Effector memory CD8-positive, alpha-beta T cell (primary cell): Measurements from ENCODE around the gene IQCE.
"Not testable (repeated sequence)": the region's sequence is repeated elsewhere in the genome, so short reads cannot be mapped to it uniquely, and the experiment has no call there.

Experiments used
- ATAC-seq: fragments of 150-1000 bp; cut with Tn5 transposase; replicated peaks from 2 replicates; pipeline ENCODE4 v1.10.0; 2021; ENCODE audit warnings: mild to moderate bottlenecking, moderate library complexity
- DNase-seq, 3 experiments: peaks; one replicate each; pipeline ENCODE4 v3.0.0; 2021
- H3K27ac Mint-ChIP-seq, 2 donors: one replicate each; pipeline ENCODE4 v1.8.0; 2022; ENCODE audit warnings: mild to moderate bottlenecking in 2 of 2, mixed read lengths in 2 of 2, moderate library complexity in 2 of 2
- H3K27me3 Mint-ChIP-seq, 2 donors: one replicate each; pipeline ENCODE4 v1.8.0; 2022; ENCODE audit warnings: mixed read lengths in 2 of 2
- H3K36me3 Mint-ChIP-seq: one replicate; pipeline ENCODE4 v1.8.0; 2022; ENCODE audit warnings: mild to moderate bottlenecking, moderate library complexity, mixed read lengths; ENCODE audit not compliant: insufficient read depth
- H3K4me1 Mint-ChIP-seq, 2 donors: one replicate each; pipeline ENCODE4 v1.8.0; 2022; ENCODE audit warnings: low read depth in 2 of 2, mixed read lengths in 2 of 2
- H3K4me3 Mint-ChIP-seq, 2 donors: one replicate each; pipeline ENCODE4 v1.8.0; 2022; ENCODE audit warnings: mild to moderate bottlenecking in 2 of 2, mixed read lengths in 2 of 2, moderate library complexity in 2 of 2
- H3K9me3 Mint-ChIP-seq, 2 donors: one replicate each; pipeline ENCODE4 v1.8.0; 2022; ENCODE audit warnings: mixed read lengths in 2 of 2

IQCE gene

DNA sequence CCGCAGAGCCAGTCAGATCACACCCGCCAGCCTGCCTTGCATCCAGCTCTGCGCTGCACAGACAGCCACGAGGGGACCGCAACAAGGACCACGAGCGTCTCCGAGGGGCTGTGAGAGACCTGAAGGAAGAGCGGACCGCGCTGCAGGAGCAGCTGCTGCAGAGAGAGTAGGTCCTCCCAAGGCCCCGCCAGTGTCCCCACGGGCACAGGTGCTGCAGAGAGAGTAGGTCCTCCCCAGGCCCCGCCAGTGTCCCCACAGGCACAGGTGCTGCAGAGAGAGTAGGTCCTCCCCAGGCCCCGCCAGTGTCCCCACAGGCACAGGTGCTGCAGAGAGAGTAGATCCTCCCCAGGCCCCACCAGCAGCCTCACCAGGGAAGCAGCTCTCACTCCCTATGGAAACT is 31.2 kb downstream of the IQCE start:
- H3K4me1 Mint-ChIP-seq, H3K4me3 Mint-ChIP-seq, ATAC-seq, H3K27me3 Mint-ChIP-seq, H3K36me3 Mint-ChIP-seq, H3K9me3 Mint-ChIP-seq, H3K27ac Mint-ChIP-seq, DNase-seq: not testable (repeated sequence)

DNA sequence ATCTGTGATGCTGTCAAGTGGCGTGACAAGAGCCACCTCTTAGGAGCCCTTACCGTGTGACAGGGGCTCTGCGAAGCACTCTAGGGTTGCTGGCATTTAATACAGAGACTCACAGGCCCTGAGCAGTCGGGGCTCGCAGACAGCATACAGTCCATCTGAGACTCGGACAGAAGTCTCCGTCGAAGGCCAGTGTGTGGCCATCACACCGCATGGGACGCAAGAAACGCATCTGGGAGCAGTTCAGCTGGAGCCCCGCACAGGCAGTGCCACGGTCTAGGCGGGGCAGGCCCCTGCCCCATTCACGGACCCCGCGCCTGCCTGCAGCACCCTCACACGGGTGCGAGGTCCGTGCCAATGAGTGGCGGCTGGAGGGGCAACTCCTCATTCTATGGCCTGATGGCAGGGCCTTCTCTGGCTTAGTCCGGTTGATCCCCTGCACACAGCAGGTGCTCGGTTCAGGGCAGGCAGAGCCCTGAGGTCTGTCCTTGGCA is 33.6 kb downstream of the IQCE start:
- H3K27ac Mint-ChIP-seq, result no peak overlapping the region

DNA sequence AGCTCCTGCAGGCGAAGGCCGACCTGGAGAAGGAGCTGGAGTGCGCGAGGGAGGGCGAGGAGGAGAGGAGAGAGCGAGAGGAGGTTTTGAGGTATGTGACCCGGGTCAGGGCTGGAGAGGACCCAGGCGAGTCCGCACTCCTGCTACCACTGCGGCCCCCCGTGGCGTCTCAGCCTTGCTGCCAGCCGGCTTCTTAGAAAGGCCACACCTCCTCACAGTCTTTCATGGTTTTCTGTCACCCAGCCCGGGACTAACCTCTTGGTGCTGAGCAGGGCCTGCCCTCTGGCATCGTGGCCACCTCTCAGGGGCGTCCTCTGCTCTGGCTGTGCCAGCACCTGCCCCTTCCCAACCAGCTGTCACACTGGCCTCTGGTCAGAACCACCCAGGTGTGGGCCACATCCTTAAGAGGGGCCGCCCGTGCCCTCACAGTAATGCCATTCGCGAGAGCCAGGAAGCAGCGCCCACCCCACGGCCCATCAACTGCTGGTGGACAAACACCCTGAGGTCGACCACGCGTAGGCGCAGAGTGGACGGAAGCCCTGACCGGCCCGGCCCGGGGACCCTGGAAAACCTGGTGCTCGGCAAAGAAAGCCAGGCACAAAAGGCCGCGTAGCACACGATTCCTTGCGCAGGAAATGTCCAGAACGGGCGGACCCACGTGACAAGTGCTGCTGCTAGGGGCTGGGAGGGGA is 34.4 kb downstream of the IQCE start:
- no peak for ATAC-seq
- Mint-ChIP-seq H3K36me3 (peaks cover 4% of the 10 kb centered on the region), H3K4me3 (no peak overlapping the region), H3K27me3 (no peaks in the 10 kb centered on the region), H3K9me3 (no peaks in the 10 kb centered on the region), H3K4me1 (no peaks in the 10 kb centered on the region), H3K27ac (no peak overlapping the region)
- no peak for DNase-seq

More for the DNA sequence above, 33.6 kb downstream of the IQCE start:
- DNase-seq (no peak), ATAC-seq (no peak)
- H3K36me3 Mint-ChIP-seq, result peaks cover 4% of the 10 kb centered on the region
- no peaks in the 10 kb centered on the region for H3K9me3 Mint-ChIP-seq
- H3K4me1 Mint-ChIP-seq, result no peaks in the 10 kb centered on the region
- no peak overlapping the region for H3K4me3 Mint-ChIP-seq
- H3K27me3 Mint-ChIP-seq, result no peaks in the 10 kb centered on the region

DNA sequence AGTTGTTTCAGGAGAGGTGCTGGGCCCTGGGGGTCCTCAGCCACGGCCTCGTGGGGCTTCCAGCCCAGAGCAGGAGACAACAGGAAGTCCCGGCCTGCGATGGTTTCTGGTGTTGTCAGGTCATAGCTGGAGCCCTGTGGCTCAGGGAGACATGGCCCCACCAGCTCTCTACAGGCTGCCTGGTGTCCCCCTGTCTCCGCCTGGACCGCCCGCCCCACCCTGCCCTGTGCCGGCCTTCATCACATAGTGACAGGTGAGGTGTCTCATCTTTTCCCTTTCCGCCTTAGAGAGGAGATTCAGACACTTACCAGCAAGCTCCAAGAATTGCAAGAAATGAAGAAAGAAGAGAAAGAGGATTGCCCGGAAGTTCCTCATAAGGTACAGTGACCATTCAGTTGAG is 35.8 kb downstream of the IQCE start:
- no peaks in the 10 kb centered on the region for H3K27me3 Mint-ChIP-seq
- H3K9me3 Mint-ChIP-seq, result no peaks in the 10 kb centered on the region
- ATAC-seq (no peak), DNase-seq (no peak)
- H3K4me3 Mint-ChIP-seq, result no peak overlapping the region
- H3K4me1 Mint-ChIP-seq, result no peaks in the 10 kb centered on the region
- H3K27ac Mint-ChIP-seq, result peak overlapping the region in 1 of 2 donors; percentile 28
- peaks cover 9% of the 10 kb centered on the region for H3K36me3 Mint-ChIP-seq

DNA sequence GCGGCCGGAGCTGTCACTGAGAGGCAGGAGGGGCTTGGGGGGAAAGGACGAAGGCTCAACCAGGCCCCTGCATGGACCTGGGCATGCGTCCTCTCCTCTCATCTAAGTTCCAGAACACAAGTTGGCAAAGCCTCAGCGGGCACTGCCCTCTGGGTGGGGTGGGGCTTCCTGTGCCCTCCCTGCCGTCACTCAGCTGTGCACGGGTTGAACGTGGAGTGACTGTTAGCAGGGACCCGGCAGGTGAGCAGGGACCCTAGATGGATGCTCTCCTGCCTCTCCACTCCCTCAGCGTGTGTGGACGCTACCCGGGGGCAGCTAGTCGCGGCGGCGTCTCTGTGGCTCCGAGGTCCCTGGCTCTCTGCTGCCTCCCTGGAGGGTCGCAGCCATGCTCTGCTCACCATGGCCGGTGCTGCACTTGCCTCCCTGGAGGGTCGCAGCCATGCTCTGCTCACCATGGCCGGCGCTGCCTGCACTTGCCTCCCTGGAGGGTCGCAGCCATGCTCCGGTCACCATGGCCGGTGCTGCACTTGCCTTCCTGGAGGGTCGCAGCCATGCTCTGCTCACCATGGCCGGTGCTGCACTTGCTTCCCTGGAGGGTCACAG is 36.6 kb downstream of the IQCE start:
- H3K36me3 Mint-ChIP-seq, result peaks cover 14% of the 10 kb centered on the region
- H3K27me3 Mint-ChIP-seq, result no peaks in the 10 kb centered on the region
- no peaks in the 10 kb centered on the region for H3K9me3 Mint-ChIP-seq
- peak overlapping the region in 1 of 2 donors; percentile 28 for H3K27ac Mint-ChIP-seq
- no peaks in the 10 kb centered on the region for H3K4me1 Mint-ChIP-seq
- H3K4me3 Mint-ChIP-seq, result no peak overlapping the region
- DNase-seq (no peak), ATAC-seq (no peak)

DNA sequence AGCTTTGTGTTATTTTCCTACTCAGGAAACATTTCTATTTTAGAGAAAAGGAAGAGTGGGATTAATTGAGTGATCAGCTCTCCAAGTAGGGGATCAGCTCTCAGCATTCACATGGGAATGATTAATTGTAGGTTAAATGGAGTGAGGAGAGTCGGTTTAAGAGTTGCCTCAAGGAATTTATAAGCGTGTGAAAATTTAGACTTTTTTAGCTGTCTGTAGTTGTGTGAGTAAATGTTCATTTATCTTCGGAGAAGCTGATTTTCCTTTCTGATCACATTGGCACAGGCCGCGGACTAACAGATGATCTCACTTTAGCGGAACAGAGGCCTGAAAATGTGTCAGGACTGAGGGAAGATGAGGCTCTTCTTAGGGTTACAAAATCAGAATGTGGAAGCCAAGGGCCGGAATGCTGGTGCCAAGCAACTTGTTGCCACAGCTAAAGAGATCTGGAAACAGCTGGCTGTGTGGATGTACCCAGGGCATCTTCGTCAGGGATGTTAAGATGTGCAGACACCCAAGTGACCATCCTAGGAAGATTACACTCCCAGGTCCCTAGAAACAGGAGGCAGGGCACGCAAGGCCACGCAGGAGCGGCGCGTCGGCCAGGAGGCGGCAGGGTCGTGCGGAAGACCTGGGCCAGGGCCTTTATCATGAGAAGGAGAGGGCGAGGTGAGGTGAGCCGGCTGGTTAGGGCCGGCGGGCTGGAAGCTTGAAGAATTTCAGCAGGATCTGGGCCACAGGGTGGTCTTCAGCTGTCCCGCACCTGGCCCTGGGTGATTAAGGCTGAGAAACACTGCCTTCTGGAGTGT is 37.9 kb downstream of the IQCE start:
- Mint-ChIP-seq H3K27ac (no peak overlapping the region), H3K36me3 (peaks cover 14% of the 10 kb centered on the region), H3K4me3 (no peak overlapping the region), H3K4me1 (no peaks in the 10 kb centered on the region), H3K9me3 (no peaks in the 10 kb centered on the region), H3K27me3 (no peaks in the 10 kb centered on the region)
- DNase-seq (no peak), ATAC-seq (no peak)

DNA sequence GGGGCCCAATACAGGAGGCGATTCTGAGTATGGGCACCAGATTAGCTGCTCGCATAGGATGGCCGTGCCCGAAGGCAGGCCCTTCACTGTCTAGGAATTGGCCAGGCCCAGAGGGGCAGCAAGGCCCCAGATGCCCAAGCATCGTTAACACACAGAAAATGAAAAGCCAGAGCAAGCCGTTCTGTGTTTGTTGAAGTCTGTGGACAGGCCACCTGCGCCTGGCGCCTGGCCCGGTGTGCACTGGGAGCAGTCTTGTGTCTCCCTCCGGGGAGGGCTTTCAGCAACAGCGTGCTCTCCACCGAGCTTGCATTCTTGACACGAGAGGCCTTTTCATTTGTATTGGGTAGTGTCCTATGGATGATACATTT is 38.5 kb downstream of the IQCE start:
- no peak for ATAC-seq
- peaks cover 16% of the 10 kb centered on the region for H3K36me3 Mint-ChIP-seq
- H3K4me3 Mint-ChIP-seq, result no peak overlapping the region
- no peak for DNase-seq
- H3K4me1 Mint-ChIP-seq, result no peaks in the 10 kb centered on the region
- H3K27me3 Mint-ChIP-seq, result no peaks in the 10 kb centered on the region
- H3K9me3 Mint-ChIP-seq, result no peaks in the 10 kb centered on the region
- no peak overlapping the region for H3K27ac Mint-ChIP-seq

DNA sequence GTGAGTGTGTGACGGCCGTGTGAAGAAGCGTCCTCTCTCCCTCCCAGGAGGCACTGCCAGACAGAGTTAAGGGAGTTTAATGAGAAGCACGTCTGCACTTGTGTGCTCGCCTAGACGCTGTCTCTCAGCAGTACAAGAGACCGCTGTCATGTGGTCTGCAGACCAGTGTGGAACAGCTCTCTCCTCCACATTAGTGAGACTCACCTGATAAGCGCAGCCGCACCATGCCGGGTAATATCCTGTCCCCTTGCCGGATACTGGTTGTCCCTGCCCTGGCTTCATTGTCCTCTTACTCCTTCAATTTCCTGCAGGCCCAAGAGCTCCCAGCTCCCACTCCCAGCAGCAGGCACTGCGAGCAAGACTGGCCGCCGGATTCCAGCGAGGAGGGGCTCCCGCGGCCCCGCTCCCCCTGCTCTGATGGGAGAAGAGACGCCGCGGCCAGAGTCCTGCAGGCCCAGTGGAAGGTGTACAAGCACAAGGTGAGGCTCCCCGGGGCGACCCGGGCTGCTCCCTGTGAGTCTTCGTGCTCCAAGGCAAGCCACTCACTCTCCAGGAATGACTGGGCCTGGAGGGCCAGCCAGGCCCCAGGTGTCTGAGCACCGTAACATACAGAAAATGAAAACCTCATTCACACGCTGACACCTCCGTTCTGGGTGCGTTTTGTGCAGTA is 39.5 kb downstream of the IQCE start:
- Mint-ChIP-seq H3K36me3 (peaks cover 15% of the 10 kb centered on the region), H3K4me1 (no peaks in the 10 kb centered on the region), H3K9me3 (no peaks in the 10 kb centered on the region), H3K27me3 (no peaks in the 10 kb centered on the region), H3K27ac (peak overlapping the region in 1 of 2 donors; percentile 72), H3K4me3 (no peak overlapping the region)
- ATAC-seq (no peak), DNase-seq (no peak)

DNA sequence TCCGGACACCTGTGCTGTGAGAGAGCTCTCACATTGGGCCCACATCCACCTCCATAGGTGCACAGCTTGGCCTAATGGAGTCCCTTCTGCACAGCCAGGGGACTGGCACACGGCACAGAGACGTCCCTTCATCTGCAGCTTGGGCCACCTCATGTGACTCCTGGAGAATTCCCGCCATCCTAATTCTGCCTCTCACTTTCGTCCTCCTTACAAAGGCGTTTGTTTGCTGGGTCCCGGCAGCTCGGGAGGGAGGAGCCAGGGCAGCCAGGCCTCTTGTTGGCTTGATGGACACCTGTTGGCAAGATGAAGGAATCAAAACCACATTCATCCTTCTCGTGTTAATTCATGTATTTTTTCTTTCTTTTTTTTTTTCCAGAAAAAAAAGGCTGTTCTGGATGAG is 42.3 kb downstream of the IQCE start:
- ATAC-seq (no peak), DNase-seq (no peak)
- Mint-ChIP-seq H3K27ac (no peak overlapping the region), H3K4me1 (no peaks in the 10 kb centered on the region), H3K4me3 (no peak overlapping the region), H3K9me3 (no peaks in the 10 kb centered on the region), H3K36me3 (peaks cover 15% of the 10 kb centered on the region), H3K27me3 (no peaks in the 10 kb centered on the region)

DNA sequence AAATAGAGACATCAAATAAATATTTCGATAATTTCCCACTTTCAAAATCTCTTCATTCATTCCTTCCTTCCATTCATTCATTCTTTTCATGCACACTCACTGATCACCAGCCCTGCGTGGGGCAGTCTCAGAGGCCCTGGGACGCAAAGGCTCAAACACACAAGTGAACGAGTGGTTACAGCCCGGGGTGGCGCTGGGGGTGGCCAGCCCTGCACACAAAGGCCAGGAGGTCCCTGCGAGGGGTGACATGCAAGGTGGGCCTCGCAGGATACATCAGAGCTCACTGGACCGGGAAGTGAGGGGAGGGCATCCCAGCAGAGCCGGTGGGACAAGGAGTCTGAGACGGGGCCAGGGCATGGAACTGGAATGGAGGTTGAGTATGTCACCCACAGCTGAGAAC is 43.1 kb downstream of the IQCE start:
- Mint-ChIP-seq H3K4me3 (no peak overlapping the region), H3K27ac (peak overlapping the region in 1 of 2 donors; percentile 14), H3K4me1 (no peaks in the 10 kb centered on the region), H3K9me3 (no peaks in the 10 kb centered on the region), H3K27me3 (no peaks in the 10 kb centered on the region), H3K36me3 (peaks cover 15% of the 10 kb centered on the region)
- no peak for DNase-seq
- no peak for ATAC-seq

DNA sequence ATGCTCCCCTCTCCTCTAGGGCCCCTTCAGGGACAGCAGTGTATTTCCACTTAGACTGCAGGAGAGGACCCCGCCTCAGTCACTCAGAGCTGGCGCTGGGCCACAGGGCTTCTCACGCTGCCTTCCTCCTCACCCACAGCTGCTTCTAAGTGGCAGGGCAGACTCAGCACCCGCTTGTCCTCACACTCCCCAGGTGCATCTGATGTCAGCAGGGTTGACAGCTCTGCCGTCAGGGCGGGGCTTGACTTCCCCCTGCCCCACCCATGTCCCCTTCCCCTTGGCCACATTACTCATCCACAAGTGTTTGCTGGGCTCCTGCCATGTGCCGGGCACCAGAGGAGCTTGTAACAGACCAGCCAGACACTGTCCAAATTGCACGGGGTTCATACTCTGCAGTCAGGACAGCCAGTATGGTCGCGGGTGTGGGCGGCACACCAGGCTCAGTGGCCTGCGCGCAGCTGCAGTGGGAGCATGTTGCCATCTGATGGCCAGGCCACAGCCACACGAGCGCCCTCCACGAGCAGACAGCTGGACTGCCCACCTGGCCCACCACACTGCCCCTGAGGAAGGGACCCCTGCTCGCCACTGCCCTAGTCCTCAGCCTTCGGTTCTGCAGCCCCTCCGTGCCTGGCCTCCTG is 43.7 kb downstream of the IQCE start:
- Mint-ChIP-seq H3K27me3 (no peaks in the 10 kb centered on the region), H3K27ac (no peak overlapping the region), H3K36me3 (peaks cover 15% of the 10 kb centered on the region), H3K4me3 (no peak overlapping the region), H3K9me3 (no peaks in the 10 kb centered on the region), H3K4me1 (no peaks in the 10 kb centered on the region)
- ATAC-seq, result no peak
- no peak for DNase-seq

DNA sequence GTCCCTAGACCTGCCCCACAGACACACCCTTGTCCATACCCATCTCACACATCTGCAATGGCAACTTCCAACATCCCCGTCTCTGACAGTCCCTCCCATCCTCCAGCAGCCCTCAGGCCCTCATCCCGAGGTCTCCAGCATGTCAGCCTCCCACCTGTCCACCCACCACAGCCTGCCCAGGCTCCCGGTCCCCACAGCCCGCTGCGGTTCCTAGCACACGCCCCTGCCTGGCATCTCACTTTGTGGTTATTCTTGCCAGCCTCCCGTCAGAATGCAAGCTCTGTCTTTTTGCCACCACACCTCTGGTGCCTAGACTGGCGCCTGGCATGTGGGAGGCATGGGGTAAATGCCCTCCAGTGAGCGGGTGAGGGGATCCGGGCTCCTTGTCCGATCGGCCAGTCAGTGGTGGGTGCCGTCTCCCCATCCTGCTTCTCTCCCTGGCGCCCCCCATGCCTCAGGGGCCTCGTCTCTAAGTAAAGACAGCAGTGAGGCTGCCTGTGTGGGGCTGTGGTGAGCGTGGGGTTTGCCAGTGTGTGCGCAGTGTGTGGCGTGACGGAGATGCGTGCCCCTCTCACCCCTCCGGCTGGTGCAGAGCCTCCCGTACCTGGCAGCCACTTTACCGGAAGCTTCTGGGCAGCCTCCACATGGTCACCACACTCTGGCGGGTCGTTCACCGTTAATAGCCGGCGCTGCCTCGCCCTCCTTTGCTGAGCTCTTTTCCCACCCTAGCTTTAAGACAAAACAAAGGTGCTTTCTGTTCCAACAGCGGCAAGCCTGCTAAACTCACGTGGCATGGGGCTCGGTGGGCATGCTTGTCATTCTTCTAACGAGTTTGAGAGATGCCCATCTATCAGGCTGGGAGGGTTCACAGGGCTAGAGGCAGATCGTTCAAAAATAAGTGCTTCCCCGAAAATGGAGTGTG is 44.5 kb downstream of the IQCE start:
- ATAC-seq (no peak), DNase-seq (no peak)
- H3K4me1 Mint-ChIP-seq, result peaks cover 0 to 1% of the 10 kb centered on the region in 2 donors
- no peaks in the 10 kb centered on the region for H3K27me3 Mint-ChIP-seq
- H3K9me3 Mint-ChIP-seq, result no peaks in the 10 kb centered on the region
- H3K36me3 Mint-ChIP-seq, result peaks cover 15% of the 10 kb centered on the region
- H3K4me3 Mint-ChIP-seq, result no peak overlapping the region
- H3K27ac Mint-ChIP-seq, result no peak overlapping the region
